KMS-11 (cell line): Measurements from ENCODE around the gene NECTIN4.

Source experiments
- H2AFZ ChIP-seq: fragments of 200-600 bp; sonication (generic); 2 replicates; pipeline ENCODE4 v1.6.1; 2016; ENCODE audit warnings: antibody characterized with exemption, mixed run types, low read depth
- H3K27ac ChIP-seq: fragments of 200-600 bp; sonication (generic); 2 replicates; pipeline ENCODE4 v1.6.1; 2016; ENCODE audit warnings: mild to moderate bottlenecking, mixed run types
- H3K27me3 ChIP-seq: fragments of 200-600 bp; sonication (generic); 2 replicates; pipeline ENCODE4 v1.6.1; 2017; ENCODE audit warnings: mild to moderate bottlenecking, low read depth, mixed run types, moderate library complexity; ENCODE audit not compliant: insufficient read depth
- H3K36me3 ChIP-seq: fragments of 200-600 bp; sonication (generic); 2 replicates; pipeline ENCODE4 v1.6.1; 2017; ENCODE audit warnings: mild to moderate bottlenecking, mixed run types; ENCODE audit not compliant: insufficient read depth
- H3K4me1 ChIP-seq: fragments of 200-600 bp; sonication (generic); 2 replicates; pipeline ENCODE4 v1.6.1; 2016; ENCODE audit warnings: mild to moderate bottlenecking, low read depth, mixed run types; ENCODE audit not compliant: poor library complexity, severe bottlenecking
- H3K4me2 ChIP-seq: fragments of 200-600 bp; sonication (generic); 2 replicates; pipeline ENCODE4 v1.7.0; 2016; ENCODE audit warnings: mild to moderate bottlenecking, mixed run types
- H3K4me3 ChIP-seq: fragments of 200-600 bp; sonication (generic); IDR thresholded peaks from 2 replicates; pipeline ENCODE4 v1.6.1; 2017; ENCODE audit warnings: low read depth, low read length, mixed read lengths; ENCODE audit not compliant: insufficient read depth
- H3K79me2 ChIP-seq: fragments of 200-600 bp; sonication (generic); 2 replicates; pipeline ENCODE4 v1.6.1; 2016; ENCODE audit warnings: low read depth, mixed run types; ENCODE audit not compliant: insufficient read depth
- H3K9ac ChIP-seq: fragments of 200-600 bp; sonication (generic); 2 replicates; pipeline ENCODE4 v1.6.1; 2016; ENCODE audit warnings: mild to moderate bottlenecking, mixed run types
- H4K20me1 ChIP-seq: fragments of 200-600 bp; sonication (generic); 2 replicates; pipeline ENCODE4 v1.6.1; 2016; ENCODE audit warnings: mild to moderate bottlenecking, mixed run types; ENCODE audit not compliant: insufficient read depth
- CTCF ChIP-seq: fragments of 200-600 bp; sonication (generic); conservative IDR thresholded peaks from 2 replicates; pipeline ENCODE4 v1.6.1; 2017; ENCODE audit warnings: low read depth, mild to moderate bottlenecking, antibody characterized with exemption, low read length, moderate library complexity, mixed read lengths

NECTIN4 gene

GRCh38 chr1:161088587-161089110 lies 709 bp downstream of the NECTIN4 start:
- no peaks in the 10 kb centered on the region for H3K36me3 ChIP-seq
- H4K20me1 ChIP-seq, result no peaks in the 10 kb centered on the region
- no peak overlapping the region for H3K9ac ChIP-seq
- no peaks in the 10 kb centered on the region for H3K79me2 ChIP-seq
- no peak overlapping the region for H2AFZ ChIP-seq
- H3K27ac ChIP-seq, result no peak overlapping the region
- peaks cover under 1% of the 10 kb centered on the region for H3K4me1 ChIP-seq
- no peak overlapping the region for H3K4me3 ChIP-seq
- TF ChIP-seq CTCF, result no peak
- H3K27me3 ChIP-seq, result no peaks in the 10 kb centered on the region
- no peak overlapping the region for H3K4me2 ChIP-seq

GRCh38 chr1:161086457-161086856 lies 2.9 kb downstream of the NECTIN4 start:
- no peak overlapping the region for H3K4me3 ChIP-seq
- no peaks in the 10 kb centered on the region for H3K27me3 ChIP-seq
- peaks cover 8% of the 10 kb centered on the region for H3K4me1 ChIP-seq
- H3K9ac ChIP-seq, result no peak overlapping the region
- H3K36me3 ChIP-seq, result no peaks in the 10 kb centered on the region
- no peak overlapping the region for H3K4me2 ChIP-seq
- H4K20me1 ChIP-seq, result no peaks in the 10 kb centered on the region
- H3K79me2 ChIP-seq, result no peaks in the 10 kb centered on the region
- H3K27ac ChIP-seq, result no peak overlapping the region
- no peak for TF ChIP-seq CTCF
- H2AFZ ChIP-seq, result no peak overlapping the region

GRCh38 chr1:161085165-161085564 lies 4.2 kb downstream of the NECTIN4 start:
- Histone ChIP-seq H2AFZ (no peak overlapping the region), H3K4me2 (no peak overlapping the region), H3K27ac (no peak overlapping the region), H3K9ac (no peak overlapping the region), H3K4me1 (peaks cover 8% of the 10 kb centered on the region), H3K4me3 (no peak overlapping the region), H3K27me3 (no peaks in the 10 kb centered on the region), H3K79me2 (no peaks in the 10 kb centered on the region), H3K36me3 (no peaks in the 10 kb centered on the region), H4K20me1 (no peaks in the 10 kb centered on the region)
- no peak for TF ChIP-seq CTCF

- H3K36me3 ChIP-seq, result no peaks in the 10 kb centered on the region
- H4K20me1 ChIP-seq, result no peaks in the 10 kb centered on the region
- peaks cover 8% of the 10 kb centered on the region for H3K4me1 ChIP-seq
- H3K4me2 ChIP-seq, result no peak overlapping the region
- no peaks in the 10 kb centered on the region for H3K79me2 ChIP-seq
- no peaks in the 10 kb centered on the region for H3K27me3 ChIP-seq
- no peak overlapping the region for H3K4me3 ChIP-seq
- no peak overlapping the region for H2AFZ ChIP-seq
- no peak overlapping the region for H3K27ac ChIP-seq
- no peak for TF ChIP-seq CTCF
- H3K9ac ChIP-seq, result no peak overlapping the region
Observed at GRCh38 chr1:161084597-161084988, 4.8 kb downstream of the NECTIN4 start.
